DOHH2 (cell line): ENCODE results near the gene GAS2L1.

Source experiments
- H3F3A ChIP-seq: fragments of 200-600 bp; sonication (generic), shearing (Covaris generic); 2 replicates; pipeline ENCODE4 v1.6.0; 2016; ENCODE audit warnings: antibody characterized with exemption, mild to moderate bottlenecking; ENCODE audit not compliant: control insufficient read depth, insufficient read depth
- H3K27ac ChIP-seq: fragments of 200-600 bp; sonication (generic); 2 replicates; pipeline ENCODE4 v1.5.1; 2014; ENCODE audit warnings: low read depth, mild to moderate bottlenecking, low read length, moderate library complexity
- H3K27me3 ChIP-seq: fragments of 200-600 bp; sonication (generic); 2 replicates; pipeline ENCODE4 v1.6.1; 2014; ENCODE audit warnings: mild to moderate bottlenecking, low read length, mixed read lengths; ENCODE audit not compliant: control insufficient read depth
- H3K36me3 ChIP-seq: fragments of 200-600 bp; sonication (generic); 2 replicates; pipeline ENCODE4 v1.6.1; 2014; ENCODE audit warnings: mild to moderate bottlenecking, low read length, moderate library complexity, mixed read lengths; ENCODE audit not compliant: control insufficient read depth
- H3K4me1 ChIP-seq: fragments of 200-600 bp; sonication (generic); 2 replicates; pipeline ENCODE4 v1.6.1; 2014; ENCODE audit warnings: mild to moderate bottlenecking, low read length, mixed read lengths; ENCODE audit not compliant: control insufficient read depth
- H3K4me2 ChIP-seq: fragments of 200-600 bp; sonication (generic); 2 replicates; pipeline ENCODE4 v1.6.0; 2014; ENCODE audit warnings: mild to moderate bottlenecking, low read length, moderate library complexity
- H3K4me3 ChIP-seq: fragments of 200-600 bp; sonication (generic); 2 replicates; pipeline ENCODE4 v1.5.1; 2014; ENCODE audit warnings: mild to moderate bottlenecking, low read length, mixed read lengths
- H3K79me2 ChIP-seq: fragments of 200-600 bp; sonication (generic); 2 replicates; pipeline ENCODE4 v1.6.1; 2014; ENCODE audit warnings: mild to moderate bottlenecking, low read length, mixed read lengths; ENCODE audit not compliant: control insufficient read depth
- H3K9me2 ChIP-seq: fragments of 200-600 bp; sonication (generic); replicated peaks from 2 replicates; pipeline ENCODE4 v1.6.1; 2014; ENCODE audit warnings: mild to moderate bottlenecking, low read length, mixed read lengths; ENCODE audit not compliant: control insufficient read depth
- H3K9me3 ChIP-seq: fragments of 200-600 bp; sonication (generic); 2 replicates; pipeline ENCODE4 v1.6.1; 2014; ENCODE audit warnings: antibody characterized with exemption, low read length, mixed read lengths; ENCODE audit not compliant: control insufficient read depth, insufficient read depth
- H4K20me1 ChIP-seq: fragments of 200-600 bp; sonication (generic); 2 replicates; pipeline ENCODE4 v1.6.0; 2014; ENCODE audit warnings: low read depth, mild to moderate bottlenecking, antibody characterized with exemption, low read length, moderate library complexity; ENCODE audit not compliant: control insufficient read depth, insufficient read depth
- EZH2phosphoT487 ChIP-seq: fragments of 200-600 bp; sonication (generic); IDR thresholded peaks from 2 replicates; pipeline ENCODE4 v1.6.1; 2017; ENCODE audit warnings: borderline replicate concordance, mild to moderate bottlenecking, antibody characterized with exemption, low read length, moderate library complexity, mixed read lengths
- TF ChIP-seq, protein P1 (sequence below): fragments of 200-600 bp; sonication (generic); IDR thresholded peaks from one replicate; pipeline ENCODE4 v1.5.1; 2014; ENCODE audit warnings: antibody characterized with exemption, mild to moderate bottlenecking, low read depth, low read length; ENCODE audit not compliant: poor library complexity, severe bottlenecking

GAS2L1 gene

GRCh38 chr22:29328055-29328454 lies 21.6 kb downstream of the GAS2L1 start:
- TF ChIP-seq EZH2phosphoT487, result no peak
- TF ChIP-seq, protein P1, sequence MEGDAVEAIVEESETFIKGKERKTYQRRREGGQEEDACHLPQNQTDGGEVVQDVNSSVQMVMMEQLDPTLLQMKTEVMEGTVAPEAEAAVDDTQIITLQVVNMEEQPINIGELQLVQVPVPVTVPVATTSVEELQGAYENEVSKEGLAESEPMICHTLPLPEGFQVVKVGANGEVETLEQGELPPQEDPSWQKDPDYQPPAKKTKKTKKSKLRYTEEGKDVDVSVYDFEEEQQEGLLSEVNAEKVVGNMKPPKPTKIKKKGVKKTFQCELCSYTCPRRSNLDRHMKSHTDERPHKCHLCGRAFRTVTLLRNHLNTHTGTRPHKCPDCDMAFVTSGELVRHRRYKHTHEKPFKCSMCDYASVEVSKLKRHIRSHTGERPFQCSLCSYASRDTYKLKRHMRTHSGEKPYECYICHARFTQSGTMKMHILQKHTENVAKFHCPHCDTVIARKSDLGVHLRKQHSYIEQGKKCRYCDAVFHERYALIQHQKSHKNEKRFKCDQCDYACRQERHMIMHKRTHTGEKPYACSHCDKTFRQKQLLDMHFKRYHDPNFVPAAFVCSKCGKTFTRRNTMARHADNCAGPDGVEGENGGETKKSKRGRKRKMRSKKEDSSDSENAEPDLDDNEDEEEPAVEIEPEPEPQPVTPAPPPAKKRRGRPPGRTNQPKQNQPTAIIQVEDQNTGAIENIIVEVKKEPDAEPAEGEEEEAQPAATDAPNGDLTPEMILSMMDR, result no peak
- Histone ChIP-seq H3K9me3 (no peaks in the 10 kb centered on the region), H3K27me3 (no peaks in the 10 kb centered on the region), H3K4me2 (no peak overlapping the region), H3K4me3 (no peak overlapping the region), H3K36me3 (peaks cover 56% of the 10 kb centered on the region), H3K4me1 (no peaks in the 10 kb centered on the region), H3K27ac (no peak overlapping the region), H4K20me1 (no peaks in the 10 kb centered on the region), H3K9me2 (no peaks in the 10 kb centered on the region), H3K79me2 (no peaks in the 10 kb centered on the region), H3F3A (no peaks in the 10 kb centered on the region)

- no peaks in the 10 kb centered on the region for H3F3A ChIP-seq
- peaks cover 60% of the 10 kb centered on the region for H3K36me3 ChIP-seq
- no peak for TF ChIP-seq EZH2phosphoT487
- TF ChIP-seq, protein P1, result no peak
- no peak overlapping the region for H3K4me3 ChIP-seq
- H3K4me2 ChIP-seq, result no peak overlapping the region
- H3K79me2 ChIP-seq, result no peaks in the 10 kb centered on the region
- H3K27ac ChIP-seq, result no peak overlapping the region
- no peaks in the 10 kb centered on the region for H3K9me3 ChIP-seq
- H4K20me1 ChIP-seq, result no peaks in the 10 kb centered on the region
- H3K4me1 ChIP-seq, result no peaks in the 10 kb centered on the region
- H3K9me2 ChIP-seq, result no peaks in the 10 kb centered on the region
- no peaks in the 10 kb centered on the region for H3K27me3 ChIP-seq
Observed at GRCh38 chr22:29328566-29329500, 22.4 kb downstream of the GAS2L1 start.

GRCh38 chr22:29329581-29329980 lies 23.1 kb downstream of the GAS2L1 start:
- no peak for TF ChIP-seq EZH2phosphoT487
- TF ChIP-seq, protein P1, result no peak

More at GRCh38 chr22:29329581-29329980, 23.1 kb downstream of the GAS2L1 start:
- Histone ChIP-seq H3F3A (no peaks in the 10 kb centered on the region), H3K4me2 (no peak overlapping the region), H3K36me3 (peaks cover 67% of the 10 kb centered on the region), H4K20me1 (no peaks in the 10 kb centered on the region), H3K9me3 (no peaks in the 10 kb centered on the region), H3K27ac (no peak overlapping the region), H3K27me3 (no peaks in the 10 kb centered on the region), H3K9me2 (no peaks in the 10 kb centered on the region), H3K4me3 (no peak overlapping the region), H3K4me1 (no peaks in the 10 kb centered on the region), H3K79me2 (no peaks in the 10 kb centered on the region)
